A673 (cell line): Measurements from ENCODE around the gene FEV. TPM values are rescaled to one million over a fixed set of nuclear protein-coding genes. Genes with fewer than 3 reads are reported as not detected.

Experiments
- BruUV-seq: library from RNA; stranded (reverse); fragments of 400-500 nt; replicated peaks from 2 replicates; lab custom pipeline; 2021; lab: Mats Ljungman, UMichigan
- CTCF ChIA-PET: fragments of 300-600 bp; sonication (Branson Sonifier 250); formaldehyde crosslinking; loops from one replicate; lab custom pipeline; 2022; ENCODE audit warnings: antibody characterized with exemption; lab: Charles Lee
- POLR2A ChIA-PET: fragments of 300-600 bp; sonication (Branson Sonifier 250); formaldehyde crosslinking; loops from one replicate; lab custom pipeline; 2022; ENCODE audit warnings: antibody characterized with exemption; ENCODE audit not compliant: low non-redundant PET; lab: Charles Lee
- DNase-seq: peaks from one replicate; pipeline ENCODE4 v3.0.0-alpha.2; 2015; ENCODE audit warnings: low spot score
- H3K27ac ChIP-seq: fragments of 200-600 bp; sonication (generic); 2 replicates; pipeline ENCODE4 v1.5.1; 2016; ENCODE audit warnings: mixed run types, low read depth, mild to moderate bottlenecking, mixed read lengths, antibody characterized with exemption, low read length; ENCODE audit not compliant: poor library complexity, severe bottlenecking
- H3K27me3 ChIP-seq: fragments of 200-600 bp; sonication (generic); replicated peaks from 2 replicates; pipeline ENCODE4 v1.6.1; 2017; ENCODE audit warnings: mixed run types, low read depth, mild to moderate bottlenecking, mixed read lengths, antibody characterized with exemption, low read length; ENCODE audit not compliant: insufficient read depth, poor library complexity
- H3K36me3 ChIP-seq: fragments of 200-600 bp; sonication (generic); 2 replicates; pipeline ENCODE4 v1.6.1; 2016; ENCODE audit warnings: mixed run types, mild to moderate bottlenecking, mixed read lengths, antibody characterized with exemption, low read length; ENCODE audit not compliant: insufficient read depth, poor library complexity, severe bottlenecking
- H3K4me1 ChIP-seq: fragments of 200-600 bp; sonication (generic); 2 replicates; pipeline ENCODE4 v1.6.1; 2017; ENCODE audit warnings: mixed run types, mild to moderate bottlenecking, mixed read lengths, antibody characterized with exemption, low read length; ENCODE audit not compliant: insufficient read depth, poor library complexity, severe bottlenecking
- H3K4me3 ChIP-seq: fragments of 200-600 bp; sonication (generic); 2 replicates; pipeline ENCODE4 v1.5.1; 2016; ENCODE audit warnings: low read depth, mixed run types, mild to moderate bottlenecking, mixed read lengths, low read length; ENCODE audit not compliant: poor library complexity, severe bottlenecking
- H3K9me3 ChIP-seq: fragments of 200-600 bp; sonication (generic); 2 replicates; pipeline ENCODE4 v1.6.1; 2016; ENCODE audit warnings: mixed run types, low read depth, mild to moderate bottlenecking, mixed read lengths, antibody characterized with exemption, low read length; ENCODE audit not compliant: poor library complexity, severe bottlenecking
- EZH2 ChIP-seq: fragments of 200-600 bp; sonication (generic); IDR thresholded peaks from 2 replicates; pipeline ENCODE4 v1.6.1; 2017; ENCODE audit warnings: borderline replicate concordance, low read depth, mild to moderate bottlenecking, mixed read lengths, antibody characterized with exemption, low read length; ENCODE audit not compliant: poor library complexity, severe bottlenecking
- intact Hi-C: fragments of 100-400 bp; cut with micrococcal nuclease; formaldehyde crosslinking; loops from one replicate; pipeline ENCODE4 v1.10.0; 2022; ENCODE audit not compliant: unreplicated experiment
- total RNA-seq: library from RNA; stranded (reverse); gene quantifications from 2 replicates; pipeline ENCODE4 v1.2.3, GENCODE V29; 2021
- TF ChIP-seq, protein P1 (sequence below): fragments of 300-800, 200-600 bp; sonication (generic); conservative IDR thresholded peaks from 2 replicates; pipeline ENCODE4 v1.5.1; 2017; ENCODE audit warnings: low read depth, mild to moderate bottlenecking, antibody characterized with exemption, low read length, moderate library complexity, mixed read lengths

Gene FEV
- total RNA-seq, 1 experiment from 2014 or later, result 12.6 TPM

GRCh38 chr2:219010873-219011272 is 25.9 kb upstream of the FEV start:
- Histone ChIP-seq H3K27me3 (no peaks in the 10 kb centered on the region), H3K4me3 (no peak overlapping the region), H3K36me3 (no peaks in the 10 kb centered on the region), H3K9me3 (no peaks in the 10 kb centered on the region), H3K27ac (no peak overlapping the region), H3K4me1 (no peaks in the 10 kb centered on the region)
- CTCF ChIA-PET, result interaction anchor here (0.6 to 1.7 kb wide), 4 partner anchors 9 to 49 kb away, joined by 3 to 8 read pairs (median 5); no protein-coding TSS in a partner anchor
- no TSS peak for BruUV-seq
- POLR2A ChIA-PET, result interaction anchor here (0.6 kb wide), 1 partner anchor 11 kb away, joined by 6 read pairs; no protein-coding TSS in a partner anchor
- TF ChIP-seq, protein P1, sequence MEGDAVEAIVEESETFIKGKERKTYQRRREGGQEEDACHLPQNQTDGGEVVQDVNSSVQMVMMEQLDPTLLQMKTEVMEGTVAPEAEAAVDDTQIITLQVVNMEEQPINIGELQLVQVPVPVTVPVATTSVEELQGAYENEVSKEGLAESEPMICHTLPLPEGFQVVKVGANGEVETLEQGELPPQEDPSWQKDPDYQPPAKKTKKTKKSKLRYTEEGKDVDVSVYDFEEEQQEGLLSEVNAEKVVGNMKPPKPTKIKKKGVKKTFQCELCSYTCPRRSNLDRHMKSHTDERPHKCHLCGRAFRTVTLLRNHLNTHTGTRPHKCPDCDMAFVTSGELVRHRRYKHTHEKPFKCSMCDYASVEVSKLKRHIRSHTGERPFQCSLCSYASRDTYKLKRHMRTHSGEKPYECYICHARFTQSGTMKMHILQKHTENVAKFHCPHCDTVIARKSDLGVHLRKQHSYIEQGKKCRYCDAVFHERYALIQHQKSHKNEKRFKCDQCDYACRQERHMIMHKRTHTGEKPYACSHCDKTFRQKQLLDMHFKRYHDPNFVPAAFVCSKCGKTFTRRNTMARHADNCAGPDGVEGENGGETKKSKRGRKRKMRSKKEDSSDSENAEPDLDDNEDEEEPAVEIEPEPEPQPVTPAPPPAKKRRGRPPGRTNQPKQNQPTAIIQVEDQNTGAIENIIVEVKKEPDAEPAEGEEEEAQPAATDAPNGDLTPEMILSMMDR, result no peak
- no peak for TF ChIP-seq EZH2
- intact Hi-C loops, result no loop called here
- no peak for DNase-seq

GRCh38 chr2:219010162-219010756 is 25.3 kb upstream of the FEV start:
- POLR2A ChIA-PET, result interaction anchor here (0.6 kb wide), 1 partner anchor 11 kb away, joined by 6 read pairs; no protein-coding TSS in a partner anchor
- no peak for DNase-seq
- Histone ChIP-seq H3K9me3 (no peaks in the 10 kb centered on the region), H3K4me1 (no peaks in the 10 kb centered on the region), H3K27ac (no peak overlapping the region), H3K36me3 (no peaks in the 10 kb centered on the region), H3K27me3 (no peaks in the 10 kb centered on the region), H3K4me3 (no peak overlapping the region)
- BruUV-seq, result no TSS peak
- no peak for TF ChIP-seq EZH2
- TF ChIP-seq, protein P1, result peak; percentile 31; the same call in 1 of the 2 replicates
- intact Hi-C loops, result no loop called here
- CTCF ChIA-PET, result interaction anchor here (0.6 to 1.7 kb wide), 4 partner anchors 8 to 50 kb away, joined by 3 to 8 read pairs (median 5); no protein-coding TSS in a partner anchor

- CTCF ChIA-PET, result no interaction called here
- intact Hi-C loops, result no loop called here
- H3K27ac ChIP-seq, result no peak overlapping the region
- H3K9me3 ChIP-seq, result no peaks in the 10 kb centered on the region
- TF ChIP-seq EZH2, result no peak
- TF ChIP-seq, protein P1, result no peak
- H3K27me3 ChIP-seq, result peaks cover under 1% of the 10 kb centered on the region
- no peaks in the 10 kb centered on the region for H3K36me3 ChIP-seq
- H3K4me3 ChIP-seq, result no peak overlapping the region
- DNase-seq, result no peak
- no TSS peak for BruUV-seq
- POLR2A ChIA-PET, result no interaction called here
- no peaks in the 10 kb centered on the region for H3K4me1 ChIP-seq
These were observed 24.3 kb upstream of the FEV start for GRCh38 chr2:219009294-219009693.
